ENCODE results near the gene NEB.

Gene NEB

GRCh38 chr2:151769606-151770005 lies 35.3 kb upstream of the NEB start:
- H3K4me1 ChIP-seq (ENCODE audit: insufficient read depth, low read length, poor library complexity, severe bottlenecking) = peaks cover 26% of the 10 kb centered on the region
- H4K20me1 ChIP-seq (ENCODE audit: insufficient read depth, low read length, poor library complexity, severe bottlenecking) = no peaks in the 10 kb centered on the region
- no peaks in the 10 kb centered on the region for H3K36me3 ChIP-seq (ENCODE audit: insufficient read depth, low read length)
- H3K9ac ChIP-seq (ENCODE audit: low read depth, low read length, poor library complexity, severe bottlenecking) = no peak overlapping the region
- H2AFZ ChIP-seq (ENCODE audit: low read length) = no peak overlapping the region
- no peaks in the 10 kb centered on the region for H3K9me2 ChIP-seq (replicated peaks; ENCODE audit: low read depth, low read length)
- no peak overlapping the region for H3K4me2 ChIP-seq (ENCODE audit: low read depth, low read length, poor library complexity, severe bottlenecking)
- TF ChIP-seq CTCF (conservative IDR thresholded peaks at IDR 0.05; ENCODE audit: low read length) = no peak
- no peak for TF ChIP-seq EZH2phosphoT487 (IDR thresholded peaks at IDR 0.05; ENCODE audit: borderline replicate concordance)
- H3F3A ChIP-seq (ENCODE audit: low read depth) = no peaks in the 10 kb centered on the region
- no peaks in the 10 kb centered on the region for H3K79me2 ChIP-seq (ENCODE audit: insufficient read depth, low read length)
- no peaks in the 10 kb centered on the region for H3K9me3 ChIP-seq (ENCODE audit: insufficient read depth, low read depth, low read length)
- no peak overlapping the region for H3K4me3 ChIP-seq (ENCODE audit: low read length, poor library complexity, severe bottlenecking)
- H3K27me3 ChIP-seq (ENCODE audit: insufficient read depth, low read length, poor library complexity, severe bottlenecking) = no peaks in the 10 kb centered on the region

GRCh38 chr2:151767536-151767935 lies 33.3 kb upstream of the NEB start:
- Histone ChIP-seq H3K4me2 (ENCODE audit: low read depth, low read length, poor library complexity, severe bottlenecking) (no peak overlapping the region), H2AFZ (ENCODE audit: low read length) (peak overlapping the region; percentile 69), H4K20me1 (ENCODE audit: insufficient read depth, low read length, poor library complexity, severe bottlenecking) (no peaks in the 10 kb centered on the region)

GRCh38 chr2:151766437-151767153 lies 32.3 kb upstream of the NEB start:
- no peak overlapping the region for H3K4me3 ChIP-seq (ENCODE audit: low read length, poor library complexity, severe bottlenecking)
- H3K36me3 ChIP-seq (ENCODE audit: insufficient read depth, low read length) = no peaks in the 10 kb centered on the region
- H4K20me1 ChIP-seq (ENCODE audit: insufficient read depth, low read length, poor library complexity, severe bottlenecking) = no peaks in the 10 kb centered on the region
- peak overlapping the region; percentile 40 for H3K4me2 ChIP-seq (ENCODE audit: low read depth, low read length, poor library complexity, severe bottlenecking)
- H3K9me2 ChIP-seq (replicated peaks; ENCODE audit: low read depth, low read length) = no peaks in the 10 kb centered on the region
- peaks cover 26% of the 10 kb centered on the region for H3K4me1 ChIP-seq (ENCODE audit: insufficient read depth, low read length, poor library complexity, severe bottlenecking)
- H3K79me2 ChIP-seq (ENCODE audit: insufficient read depth, low read length) = no peaks in the 10 kb centered on the region
- peak overlapping the region; percentile 69 for H2AFZ ChIP-seq (ENCODE audit: low read length)
- TF ChIP-seq CTCF (conservative IDR thresholded peaks at IDR 0.05; ENCODE audit: low read length) (no peak), EZH2phosphoT487 (IDR thresholded peaks at IDR 0.05; ENCODE audit: borderline replicate concordance) (no peak)
- no peaks in the 10 kb centered on the region for H3K9me3 ChIP-seq (ENCODE audit: insufficient read depth, low read depth, low read length)
- H3F3A ChIP-seq (ENCODE audit: low read depth) = no peaks in the 10 kb centered on the region
- peak overlapping the region; percentile 19 for H3K9ac ChIP-seq (ENCODE audit: low read depth, low read length, poor library complexity, severe bottlenecking)
- no peaks in the 10 kb centered on the region for H3K27me3 ChIP-seq (ENCODE audit: insufficient read depth, low read length, poor library complexity, severe bottlenecking)

More at GRCh38 chr2:151767536-151767935, 33.3 kb upstream of the NEB start:
- H3F3A ChIP-seq (ENCODE audit: low read depth) = no peaks in the 10 kb centered on the region
- peaks cover 26% of the 10 kb centered on the region for H3K4me1 ChIP-seq (ENCODE audit: insufficient read depth, low read length, poor library complexity, severe bottlenecking)
- TF ChIP-seq CTCF (conservative IDR thresholded peaks at IDR 0.05; ENCODE audit: low read length) (no peak), EZH2phosphoT487 (IDR thresholded peaks at IDR 0.05; ENCODE audit: borderline replicate concordance) (no peak)
- no peaks in the 10 kb centered on the region for H3K9me2 ChIP-seq (replicated peaks; ENCODE audit: low read depth, low read length)
- no peaks in the 10 kb centered on the region for H3K36me3 ChIP-seq (ENCODE audit: insufficient read depth, low read length)
- no peaks in the 10 kb centered on the region for H3K79me2 ChIP-seq (ENCODE audit: insufficient read depth, low read length)
- no peaks in the 10 kb centered on the region for H3K27me3 ChIP-seq (ENCODE audit: insufficient read depth, low read length, poor library complexity, severe bottlenecking)
- no peak overlapping the region for H3K9ac ChIP-seq (ENCODE audit: low read depth, low read length, poor library complexity, severe bottlenecking)
- H3K9me3 ChIP-seq (ENCODE audit: insufficient read depth, low read depth, low read length) = no peaks in the 10 kb centered on the region
- H3K4me3 ChIP-seq (ENCODE audit: low read length, poor library complexity, severe bottlenecking) = no peak overlapping the region

Data from Loucy (cell line).